Mesothelial cell of epicardium (in vitro differentiated cells): ENCODE measurements around the gene DEFB129. TPM values are rescaled to one million over a fixed set of nuclear protein-coding genes. Genes with fewer than 3 reads are reported as not detected.
A peak's percentile ranks its signal among the peaks of the same experiment; 100 is the strongest.

Experiments
- DNase-seq, 2 experiments: peaks; one replicate each; pipeline ENCODE4 v3.0.0; 2021; ENCODE audit warnings: low spot score in 2 of 2; ENCODE audit not compliant: unreplicated experiment in 2 of 2
- H3K27ac Mint-ChIP-seq: 2 replicates; pipeline ENCODE4 v1.8.0; 2021; ENCODE audit warnings: mixed read lengths
- H3K27me3 Mint-ChIP-seq: 2 replicates; pipeline ENCODE4 v1.8.0; 2021; ENCODE audit warnings: low read depth, mixed read lengths
- H3K36me3 Mint-ChIP-seq: 2 replicates; pipeline ENCODE4 v1.8.0; 2021; ENCODE audit warnings: mixed read lengths
- H3K4me1 Mint-ChIP-seq: 2 replicates; pipeline ENCODE4 v1.8.0; 2021; ENCODE audit warnings: mixed read lengths
- H3K4me3 Mint-ChIP-seq: 2 replicates; pipeline ENCODE4 v1.8.0; 2021; ENCODE audit warnings: mild to moderate bottlenecking, moderate library complexity, mixed read lengths
- H3K9me3 Mint-ChIP-seq: 2 replicates; pipeline ENCODE4 v1.8.0; 2021; ENCODE audit warnings: mixed read lengths
- total RNA-seq: library from RNA; stranded (reverse); gene quantifications from 3 replicates; pipeline ENCODE4 v1.2.1, GENCODE V29; 2021
- TF ChIP-seq, protein P1 (sequence below): fragments of 200-600 bp; sonication (generic); IDR thresholded peaks from one replicate; pipeline ENCODE4 v1.5.0; 2021; ENCODE audit warnings: antibody characterized with exemption; ENCODE audit not compliant: unreplicated experiment

Gene DEFB129
- total RNA-seq, 1 donor from 2014 or later, result not detected

DNA sequence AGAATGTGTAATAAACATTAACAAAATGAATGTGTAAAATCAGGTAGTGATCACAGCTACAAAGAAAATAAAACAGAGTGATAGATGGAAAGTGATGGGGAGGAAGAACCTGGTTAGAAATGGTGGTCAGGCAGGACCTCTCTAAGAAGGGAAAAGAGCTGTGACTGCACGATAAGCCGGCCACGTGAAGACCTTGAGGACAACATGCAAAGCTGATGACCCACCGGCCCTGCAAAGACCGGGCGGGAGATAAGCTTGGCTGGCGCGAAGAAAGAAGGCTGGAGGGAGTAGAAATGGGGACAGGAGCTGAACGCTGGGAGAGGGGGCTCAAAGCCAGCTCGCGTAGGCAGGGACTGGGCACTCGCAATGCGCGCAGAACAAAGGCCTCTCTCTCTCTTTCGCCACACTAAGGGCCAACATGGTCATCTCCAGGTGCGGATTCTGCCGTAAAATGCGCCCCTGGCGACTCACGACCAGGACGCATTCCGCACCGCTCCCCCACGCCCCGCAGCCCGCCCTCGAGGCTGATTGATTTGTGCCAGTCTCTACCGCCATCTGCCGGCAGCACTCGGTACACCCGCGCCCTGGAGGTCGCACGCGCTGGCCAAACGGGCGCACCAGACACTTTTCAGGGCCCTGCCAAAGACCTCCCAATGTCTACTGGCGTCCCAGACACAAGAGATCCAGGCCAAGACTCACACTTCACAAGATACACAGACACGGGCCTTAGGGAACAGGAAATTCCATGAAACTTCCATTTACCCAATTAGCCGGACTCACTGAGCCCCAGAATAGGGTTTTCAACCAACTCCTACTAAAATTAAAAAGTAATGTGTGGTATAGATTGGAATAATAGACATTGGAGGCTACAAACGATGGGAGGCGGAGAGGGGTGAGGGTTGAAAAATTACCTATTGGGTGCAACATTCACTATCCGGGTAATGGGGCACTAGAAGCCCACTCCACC, 39.8 kb downstream of the DEFB129 start:
- peaks cover 2% of the 10 kb centered on the region for H3K36me3 Mint-ChIP-seq
- H3K4me1 Mint-ChIP-seq, result peaks cover 14% of the 10 kb centered on the region
- peak overlapping the region; percentile 70 for H3K4me3 Mint-ChIP-seq
- TF ChIP-seq, protein P1, sequence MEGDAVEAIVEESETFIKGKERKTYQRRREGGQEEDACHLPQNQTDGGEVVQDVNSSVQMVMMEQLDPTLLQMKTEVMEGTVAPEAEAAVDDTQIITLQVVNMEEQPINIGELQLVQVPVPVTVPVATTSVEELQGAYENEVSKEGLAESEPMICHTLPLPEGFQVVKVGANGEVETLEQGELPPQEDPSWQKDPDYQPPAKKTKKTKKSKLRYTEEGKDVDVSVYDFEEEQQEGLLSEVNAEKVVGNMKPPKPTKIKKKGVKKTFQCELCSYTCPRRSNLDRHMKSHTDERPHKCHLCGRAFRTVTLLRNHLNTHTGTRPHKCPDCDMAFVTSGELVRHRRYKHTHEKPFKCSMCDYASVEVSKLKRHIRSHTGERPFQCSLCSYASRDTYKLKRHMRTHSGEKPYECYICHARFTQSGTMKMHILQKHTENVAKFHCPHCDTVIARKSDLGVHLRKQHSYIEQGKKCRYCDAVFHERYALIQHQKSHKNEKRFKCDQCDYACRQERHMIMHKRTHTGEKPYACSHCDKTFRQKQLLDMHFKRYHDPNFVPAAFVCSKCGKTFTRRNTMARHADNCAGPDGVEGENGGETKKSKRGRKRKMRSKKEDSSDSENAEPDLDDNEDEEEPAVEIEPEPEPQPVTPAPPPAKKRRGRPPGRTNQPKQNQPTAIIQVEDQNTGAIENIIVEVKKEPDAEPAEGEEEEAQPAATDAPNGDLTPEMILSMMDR, result peak; percentile 97
- H3K9me3 Mint-ChIP-seq, result no peaks in the 10 kb centered on the region
- H3K27ac Mint-ChIP-seq, result peak overlapping the region; percentile 5
- peaks cover 13% of the 10 kb centered on the region for H3K27me3 Mint-ChIP-seq
- DNase-seq, result peak; percentile 79 to 96

DNA sequence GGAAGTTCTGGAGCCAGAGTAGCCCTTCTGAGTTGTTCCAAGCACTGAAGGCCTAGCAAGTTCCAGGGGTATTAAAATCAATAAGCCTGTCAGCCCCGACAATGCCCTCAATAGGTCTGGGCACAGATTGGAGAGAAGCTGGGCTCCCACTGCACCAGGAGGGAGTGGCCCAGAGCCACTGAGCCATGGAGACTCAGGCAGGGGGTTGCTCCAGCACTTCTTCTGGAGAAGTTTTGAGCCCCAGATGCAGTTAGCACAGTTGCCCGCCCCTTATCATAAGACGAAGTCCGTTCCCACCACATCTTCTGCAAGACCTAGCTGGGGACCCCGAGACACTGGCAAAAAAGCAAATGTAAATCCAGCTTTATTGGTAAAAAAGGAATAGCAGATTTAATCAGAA, 43.5 kb downstream of the DEFB129 start:
- Mint-ChIP-seq H3K27me3 (no peaks in the 10 kb centered on the region), H3K27ac (peak overlapping the region; percentile 66), H3K4me1 (peaks cover 14% of the 10 kb centered on the region), H3K4me3 (no peak overlapping the region), H3K9me3 (no peaks in the 10 kb centered on the region), H3K36me3 (peaks cover 21% of the 10 kb centered on the region)
- TF ChIP-seq, protein P1, result no peak
- no peak for DNase-seq

DNA sequence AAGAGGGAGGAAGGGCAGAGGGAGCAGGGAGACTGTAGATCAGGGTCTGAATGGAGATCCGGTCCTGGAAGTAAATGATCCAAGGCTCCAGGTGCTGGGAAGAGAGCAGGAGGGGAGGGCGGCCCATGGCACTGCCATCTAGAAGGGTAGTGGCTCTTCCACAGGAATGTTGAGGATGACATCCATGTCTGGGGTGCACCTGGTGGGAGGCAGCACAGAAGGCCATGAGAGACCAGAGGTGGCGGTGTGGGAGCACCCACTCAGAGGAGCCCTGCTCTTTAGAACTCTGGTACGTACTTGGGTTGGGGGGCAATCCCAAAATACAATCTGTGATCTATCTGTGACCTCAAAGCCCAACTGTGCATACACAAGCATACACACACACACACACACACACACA, 44.0 kb downstream of the DEFB129 start:
- TF ChIP-seq, protein P1, result no peak
- peaks cover 10% of the 10 kb centered on the region for H3K4me1 Mint-ChIP-seq
- DNase-seq, result no peak
- H3K9me3 Mint-ChIP-seq, result no peaks in the 10 kb centered on the region
- no peak overlapping the region for H3K27ac Mint-ChIP-seq
- no peak overlapping the region for H3K4me3 Mint-ChIP-seq
- no peaks in the 10 kb centered on the region for H3K27me3 Mint-ChIP-seq
- peaks cover 26% of the 10 kb centered on the region for H3K36me3 Mint-ChIP-seq

DNA sequence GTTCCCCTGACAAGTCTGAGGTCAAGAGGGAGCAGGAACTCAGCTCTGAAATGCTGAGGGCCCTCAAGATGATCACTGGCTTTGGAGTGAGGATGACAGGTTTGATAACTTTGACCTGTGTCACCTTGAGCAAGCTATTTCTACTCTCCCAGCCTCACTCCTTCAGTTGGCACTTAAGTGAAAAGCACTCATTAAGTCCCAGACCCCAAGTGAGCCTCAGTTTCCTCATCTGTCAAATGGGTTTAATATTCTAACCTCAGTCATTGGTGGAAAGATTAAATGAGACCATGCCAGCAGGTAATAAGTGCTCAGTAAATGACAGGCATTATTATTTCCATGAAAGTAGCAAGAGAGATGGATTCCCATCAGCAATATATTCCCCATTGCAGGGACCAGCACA, 44.5 kb downstream of the DEFB129 start:
- Mint-ChIP-seq H3K36me3 (peaks cover 31% of the 10 kb centered on the region), H3K4me1 (peaks cover 6% of the 10 kb centered on the region), H3K9me3 (no peaks in the 10 kb centered on the region), H3K27ac (no peak overlapping the region), H3K27me3 (no peaks in the 10 kb centered on the region), H3K4me3 (no peak overlapping the region)
- TF ChIP-seq, protein P1, result no peak
- no peak for DNase-seq

DNA sequence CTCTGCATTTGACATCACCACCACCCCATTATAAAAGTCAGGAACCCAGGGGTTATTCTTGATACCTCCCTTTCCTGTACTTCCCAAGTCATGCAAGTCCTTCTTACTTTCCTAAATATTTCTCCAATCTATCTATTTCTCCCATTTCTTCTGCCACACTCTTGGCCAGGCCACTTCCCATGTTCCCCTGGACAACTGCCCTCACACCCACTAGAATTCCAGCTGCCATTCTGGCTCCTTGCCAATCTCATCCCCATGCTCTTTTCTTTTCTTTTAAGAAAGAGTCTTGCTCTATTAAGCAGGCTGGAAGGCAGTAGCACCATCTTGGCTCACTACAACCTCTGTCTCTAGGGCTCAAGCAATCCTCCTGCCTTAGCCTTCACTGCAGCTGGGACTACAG, 45.7 kb downstream of the DEFB129 start:
- TF ChIP-seq, protein P1, result no peak
- Mint-ChIP-seq H3K4me1 (no peaks in the 10 kb centered on the region), H3K9me3 (no peaks in the 10 kb centered on the region), H3K27me3 (no peaks in the 10 kb centered on the region), H3K4me3 (no peak overlapping the region), H3K36me3 (peaks cover 40% of the 10 kb centered on the region), H3K27ac (no peak overlapping the region)
- DNase-seq, result no peak
